T-helper 2 cell treated with Interferon-gamma antibody and Interleukin-4, amounts not matched to agents 100 ng/mL and 5 ng/mL, for 36 hours (primary cell): ENCODE results near the gene CPSF7. TPM values are rescaled to one million over a fixed set of nuclear protein-coding genes. Genes with fewer than 3 reads are reported as not detected.

Experiments used
- intact Hi-C: fragments of 100-400 bp; cut with micrococcal nuclease; formaldehyde crosslinking; loops from one replicate; pipeline ENCODE4 v1.15.1; 2023
- total RNA-seq: library from RNA; stranded (reverse); gene quantifications from 2 replicates; pipeline ENCODE4 v1.2.3, GENCODE V29; 2022

The CPSF7 gene
- total RNA-seq, 1 donor from 2014 or later, result 120 TPM

DNA sequence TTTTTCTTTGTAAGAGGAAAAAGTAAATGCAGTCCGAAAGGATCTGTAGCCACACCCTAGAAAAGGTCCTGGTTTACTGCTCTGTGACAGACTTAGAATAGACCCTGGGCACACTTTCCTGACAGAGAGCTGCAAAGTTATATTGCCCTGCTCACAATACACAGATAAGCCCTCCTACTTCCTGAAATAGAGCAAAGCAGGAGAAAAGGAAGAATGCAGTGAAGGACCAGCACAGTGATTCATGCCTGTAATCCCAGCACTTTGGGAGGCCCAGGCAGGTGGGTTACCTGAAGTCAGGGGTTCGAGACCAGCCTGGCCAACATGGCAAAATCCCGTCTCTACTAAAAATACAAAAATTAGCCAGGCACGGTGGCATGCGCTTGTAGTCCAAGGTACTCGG is 70.3 kb downstream of the CPSF7 start:
- intact Hi-C loops, result no loop called here

DNA sequence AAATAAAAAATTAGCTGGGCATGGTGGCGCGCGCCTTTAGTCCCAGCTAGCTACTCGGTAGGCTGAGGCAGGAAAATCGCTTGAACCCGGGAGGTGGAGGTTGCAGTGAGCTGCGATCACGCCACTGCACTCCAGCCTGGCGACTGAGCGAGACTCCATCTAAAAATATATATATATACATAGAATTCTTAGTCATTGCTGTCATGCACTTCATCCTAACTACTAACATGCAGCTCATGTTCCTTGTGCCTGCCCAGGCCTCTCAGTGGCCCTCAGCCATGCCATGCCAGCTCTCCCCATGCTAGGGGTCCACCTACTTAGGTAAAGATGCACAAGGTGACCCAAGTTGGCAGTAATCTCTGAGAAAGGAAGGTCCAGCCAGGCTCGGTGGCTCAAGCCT is 71.2 kb downstream of the CPSF7 start:
- intact Hi-C loops, result no loop called here

DNA sequence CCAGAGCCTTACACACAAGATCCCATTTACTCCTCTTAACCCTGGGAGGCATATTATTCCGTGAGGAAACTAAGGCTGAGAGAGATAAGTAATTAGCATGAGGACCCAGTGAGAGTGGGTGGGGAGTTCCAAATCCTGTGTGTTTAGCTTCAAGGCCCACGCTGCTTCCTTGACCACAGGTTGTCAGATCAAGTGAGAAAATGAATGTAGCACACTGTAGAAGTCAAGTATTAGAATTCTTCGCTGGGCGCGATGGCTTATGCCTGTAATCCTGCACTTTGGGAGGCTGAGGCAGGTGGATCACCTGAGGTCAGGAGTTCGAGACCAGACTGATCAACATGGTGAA is 71.9 kb downstream of the CPSF7 start:
- intact Hi-C loops, result no loop called here

DNA sequence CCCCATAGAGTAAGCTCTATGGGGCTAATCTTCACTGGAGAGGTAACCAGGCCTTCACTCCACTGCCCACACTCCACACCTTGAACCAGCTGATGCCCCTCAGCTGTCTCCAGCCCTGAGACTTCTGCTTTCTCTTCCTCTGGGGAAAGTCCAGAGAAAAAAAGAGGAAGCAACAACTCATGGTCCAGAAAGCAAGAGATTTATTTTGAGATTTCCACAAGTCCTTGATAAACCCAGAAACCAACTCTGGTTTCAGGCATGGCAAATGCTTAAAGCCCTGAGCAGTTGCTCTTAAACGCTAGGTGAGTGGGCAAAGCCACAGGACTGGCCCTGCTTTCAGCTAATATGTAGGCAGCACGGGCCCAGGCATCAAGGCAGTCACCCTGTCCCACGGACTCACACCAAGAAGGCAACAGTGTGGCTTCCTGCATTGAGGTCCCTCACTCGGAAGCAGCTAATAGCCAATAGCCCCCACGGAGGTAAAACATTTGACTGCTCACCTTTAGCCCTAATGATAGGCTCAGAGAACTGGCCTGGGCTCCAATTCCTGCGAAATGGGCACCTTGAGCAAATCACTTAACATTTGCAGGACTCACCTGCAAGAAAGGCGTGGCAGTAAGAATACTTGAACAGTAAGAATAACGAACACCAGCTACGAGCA is 72.4 kb downstream of the CPSF7 start:
- intact Hi-C loops, result no loop called here

DNA sequence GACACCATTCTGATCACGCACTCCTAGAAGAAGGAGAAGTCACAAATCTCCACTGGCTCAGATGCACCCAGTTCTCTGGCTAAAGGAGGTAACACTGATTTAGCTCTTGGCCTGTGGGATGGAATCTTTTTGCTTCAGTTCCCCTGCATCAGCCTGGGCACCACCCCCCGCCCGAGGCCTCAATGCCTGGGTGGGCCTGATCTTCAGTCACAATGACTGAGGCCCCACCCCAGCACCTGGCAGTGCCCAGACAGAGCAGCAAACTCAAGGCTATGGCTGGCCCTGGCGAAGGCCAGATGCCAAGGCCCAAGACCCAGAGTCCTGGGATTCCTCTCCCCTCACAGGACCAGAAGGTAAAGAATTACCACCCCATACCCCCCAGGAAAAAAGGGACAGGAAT is 73.1 kb downstream of the CPSF7 start:
- intact Hi-C loops, result no loop called here

DNA sequence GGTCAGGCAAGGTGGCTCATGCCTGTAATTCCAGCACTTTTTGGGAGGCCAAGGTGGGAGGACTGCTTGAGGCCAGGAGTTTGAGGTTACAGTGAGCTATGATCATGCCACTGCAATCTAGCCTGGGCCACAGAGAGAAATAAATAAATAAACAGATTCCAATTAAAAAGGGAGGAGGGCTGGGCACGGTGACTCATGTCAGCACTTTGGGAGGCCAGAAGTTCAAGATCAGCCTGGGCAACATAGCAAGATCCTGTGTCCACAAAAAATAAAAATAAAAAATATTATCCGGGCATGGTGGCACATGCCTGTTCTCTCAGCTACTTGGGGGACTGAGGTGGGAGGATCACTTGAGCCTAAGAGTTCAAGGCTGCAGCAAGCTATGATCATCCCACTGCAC is 75.6 kb downstream of the CPSF7 start:
- intact Hi-C loops, result no loop called here

DNA sequence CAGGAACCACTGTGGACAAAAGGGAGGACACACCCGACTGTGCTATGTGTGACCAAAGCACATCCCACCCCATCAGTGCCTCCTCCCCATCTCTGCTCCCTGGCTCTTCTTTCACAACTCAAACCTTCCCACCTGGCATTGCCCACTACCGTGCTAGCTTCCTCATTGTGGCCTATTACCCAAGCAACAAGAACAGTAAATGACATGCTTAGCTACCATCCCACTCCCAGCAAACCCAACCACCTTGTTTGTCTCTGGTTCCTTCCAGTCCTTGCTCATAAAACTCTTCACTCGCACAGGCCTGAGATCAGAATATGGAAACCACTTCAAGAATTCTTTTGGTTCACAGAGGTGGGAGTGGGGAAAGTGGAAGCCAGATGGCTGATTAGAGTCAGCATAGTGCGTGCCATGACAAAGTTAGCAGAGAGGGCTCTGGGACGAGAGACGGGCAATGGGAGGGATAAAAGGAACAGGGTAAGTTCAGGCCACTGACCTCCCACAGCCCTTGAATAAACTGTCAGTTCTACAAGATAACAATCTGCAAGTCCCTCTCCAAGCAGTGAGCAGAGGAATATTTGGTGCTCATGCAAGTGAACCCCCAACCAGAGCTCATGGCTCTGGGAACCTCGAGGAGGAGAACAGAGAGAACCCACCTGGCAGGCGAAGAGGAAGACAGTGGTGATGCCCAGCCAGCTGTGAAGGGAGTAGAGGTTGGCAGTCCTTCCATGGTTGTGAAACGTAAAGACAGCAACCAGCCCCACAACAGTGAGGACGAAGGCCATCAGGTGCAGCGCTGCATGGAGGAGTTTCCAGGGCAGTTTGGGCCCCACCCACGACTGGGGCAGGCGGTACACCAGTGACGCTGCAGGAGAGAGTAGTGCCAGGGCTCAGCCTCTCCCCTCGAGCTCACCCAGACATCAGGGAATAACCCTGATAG is 76.4 kb downstream of the CPSF7 start:
- intact Hi-C loops, result no loop called here

Other genes starting within 250 kb of the CPSF7 start
- not detected in 2 replicates for gene PGA3, start 226.5 kb downstream of the CPSF7 start, total RNA-seq
- not detected in 2 replicates for gene PGA4, start 207.6 kb downstream of the CPSF7 start, total RNA-seq
- gene PGA5, start 188.8 kb downstream of the CPSF7 start, total RNA-seq, result not detected in 2 replicates
- gene VWCE, start 134.7 kb downstream of the CPSF7 start, total RNA-seq, result 2.9 and 3.8 TPM in 2 replicates
- gene DDB1, start 96.9 kb downstream of the CPSF7 start, total RNA-seq, result 231 and 237 TPM in 2 replicates
- 42.6 and 44.4 TPM in 2 replicates for gene TKFC, start 96.7 kb downstream of the CPSF7 start, total RNA-seq
- gene CYB561A3, start 68.1 kb downstream of the CPSF7 start, total RNA-seq, result 41.6 and 42.9 TPM in 2 replicates
- 51.3 and 54.5 TPM in 2 replicates for gene TMEM138, start 67.6 kb downstream of the CPSF7 start, total RNA-seq
- gene TMEM216, start 37.4 kb downstream of the CPSF7 start, total RNA-seq, result 10.2 and 12.4 TPM in 2 replicates
- 49.1 and 53.0 TPM in 2 replicates for gene SDHAF2, start 149 bp upstream of the CPSF7 start, total RNA-seq
- 0.07 and 0.18 TPM in 2 replicates for gene LRRC10B, start 78.8 kb upstream of the CPSF7 start, total RNA-seq
- not detected in 2 replicates for gene SYT7, start 151.1 kb upstream of the CPSF7 start, total RNA-seq